Upper lobe of right lung (tissue), 1 donor: ENCODE measurements around the gene MAB21L1. TPM values are rescaled to one million over a fixed set of nuclear protein-coding genes. Genes with fewer than 3 reads are reported as not detected.

ENCODE experiments used
- ATAC-seq: fragments of 200-7000 bp; cut with Tn5 transposase; one replicate; pipeline ENCODE4 v1.9.1; 2020; ENCODE audit warnings: mild to moderate bottlenecking, moderate library complexity
- DNase-seq: peaks from one replicate; pipeline ENCODE4 v3.0.0-alpha.2; 2020
- H3K27ac ChIP-seq: fragments of 200-600 bp; one replicate; pipeline ENCODE4 v1.8.0; 2022
- H3K27me3 ChIP-seq: fragments of 200-600 bp; one replicate; pipeline ENCODE4 v1.8.0; 2022; ENCODE audit warnings: mild to moderate bottlenecking
- H3K36me3 ChIP-seq: fragments of 200-600 bp; one replicate; pipeline ENCODE4 v1.8.0; 2022
- H3K4me1 ChIP-seq: fragments of 200-600 bp; one replicate; pipeline ENCODE4 v1.8.0; 2022
- H3K4me3 ChIP-seq: fragments of 200-600 bp; one replicate; pipeline ENCODE4 v1.8.0; 2022; ENCODE audit warnings: mild to moderate bottlenecking
- H3K9me3 ChIP-seq: fragments of 200-600 bp; one replicate; pipeline ENCODE4 v1.8.0; 2022
- CTCF ChIP-seq: fragments of 200-600 bp; IDR thresholded peaks from one replicate; pipeline ENCODE4 v1.8.0; 2022; ENCODE audit warnings: antibody characterized with exemption
- intact Hi-C: fragments of 100-400 bp; cut with DNase I; formaldehyde crosslinking; loops from one replicate; pipeline ENCODE4 v1.11.0; 2022
- total RNA-seq: library from RNA; stranded (reverse); fragmentation: NEBNext Ultra II Directional; extraction: Animal tissue kit (Norgen Biotek cat#: 25700); gene quantifications from one replicate; pipeline ENCODE4 v1.2.1, GENCODE V29; 2021
- donor health status: DM: no; HTN: yes; CAD: no; lungs with severe emphysema.

Gene MAB21L1
- total RNA-seq, 1 donor from 2014 or later: 0.17 TPM

- TF ChIP-seq CTCF: no peak
- DNase-seq (no peak), ATAC-seq (no peak)
- intact Hi-C loops: no loop called here
- no peaks in the 10 kb centered on the region for H3K27me3 ChIP-seq
- no peak overlapping the region for H3K4me3 ChIP-seq
- no peaks in the 10 kb centered on the region for H3K9me3 ChIP-seq
- H3K36me3 ChIP-seq: no peaks in the 10 kb centered on the region
- H3K4me1 ChIP-seq: no peaks in the 10 kb centered on the region
- H3K27ac ChIP-seq: no peak overlapping the region
Measured at GRCh38 chr13:35499676-35500075, 23.2 kb upstream of the MAB21L1 start.

- TF ChIP-seq CTCF: no peak
- no peaks in the 10 kb centered on the region for H3K27me3 ChIP-seq
- H3K4me1 ChIP-seq: no peaks in the 10 kb centered on the region
- DNase-seq: no peak
- no peaks in the 10 kb centered on the region for H3K36me3 ChIP-seq
- H3K27ac ChIP-seq: no peak overlapping the region
- no peaks in the 10 kb centered on the region for H3K9me3 ChIP-seq
- ATAC-seq: peak; percentile 82
- H3K4me3 ChIP-seq: no peak overlapping the region
- intact Hi-C loops: no loop called here
Measured at GRCh38 chr13:35499196-35499662, 22.7 kb upstream of the MAB21L1 start.

- ATAC-seq (no peak), DNase-seq (no peak)
- intact Hi-C loops: no loop called here
- Histone ChIP-seq H3K4me1 (no peaks in the 10 kb centered on the region), H3K27ac (no peak overlapping the region), H3K27me3 (no peaks in the 10 kb centered on the region), H3K36me3 (no peaks in the 10 kb centered on the region), H3K9me3 (no peaks in the 10 kb centered on the region), H3K4me3 (no peak overlapping the region)
- TF ChIP-seq CTCF: no peak
Measured at GRCh38 chr13:35498231-35498630, 21.7 kb upstream of the MAB21L1 start.

GRCh38 chr13:35496761-35497386 lies 20.4 kb upstream of the MAB21L1 start:
- intact Hi-C loops: no loop called here
- peak; percentile 40 for ATAC-seq
- DNase-seq: no peak

GRCh38 chr13:35496006-35496405 lies 19.5 kb upstream of the MAB21L1 start:
- Histone ChIP-seq H3K9me3 (no peaks in the 10 kb centered on the region), H3K4me3 (no peak overlapping the region), H3K27ac (no peak overlapping the region), H3K36me3 (no peaks in the 10 kb centered on the region), H3K27me3 (no peaks in the 10 kb centered on the region), H3K4me1 (no peaks in the 10 kb centered on the region)
- no peak for DNase-seq
- intact Hi-C loops: no loop called here
- peak; percentile 13 for ATAC-seq
- TF ChIP-seq CTCF: no peak

More at GRCh38 chr13:35496761-35497386, 20.4 kb upstream of the MAB21L1 start:
- H3K9me3 ChIP-seq: no peaks in the 10 kb centered on the region
- TF ChIP-seq CTCF: no peak
- H3K27me3 ChIP-seq: no peaks in the 10 kb centered on the region
- no peak overlapping the region for H3K4me3 ChIP-seq
- H3K27ac ChIP-seq: no peak overlapping the region
- H3K36me3 ChIP-seq: no peaks in the 10 kb centered on the region
- H3K4me1 ChIP-seq: no peaks in the 10 kb centered on the region

- H3K27ac ChIP-seq: no peak overlapping the region
- no peaks in the 10 kb centered on the region for H3K27me3 ChIP-seq
- ATAC-seq: no peak
- no peaks in the 10 kb centered on the region for H3K4me1 ChIP-seq
- H3K4me3 ChIP-seq: no peak overlapping the region
- no peak for TF ChIP-seq CTCF
- no peaks in the 10 kb centered on the region for H3K36me3 ChIP-seq
- H3K9me3 ChIP-seq: no peaks in the 10 kb centered on the region
- DNase-seq: no peak
- intact Hi-C loops: no loop called here
Measured at GRCh38 chr13:35489050-35489449, 12.6 kb upstream of the MAB21L1 start.
